Astrocyte (in vitro differentiated cells and primary cell): Measurements from ENCODE around the gene CHAT. TPM values are rescaled to one million over a fixed set of nuclear protein-coding genes. Genes with fewer than 3 reads are reported as not detected.

ENCODE experiments used
- DNase-seq: peaks from one replicate; pipeline ENCODE4 v3.0.0-alpha.2; 2010; ENCODE audit warnings: low read depth
- FAIRE-seq: peaks from 2 replicates; lab custom pipeline; 2011; peaks lifted over from hg19 to GRCh38; lab: Jason Lieb, UNC
- H2AFZ ChIP-seq: 2 replicates; pipeline ENCODE4 v1.6.0; 2012; ENCODE audit warnings: low read depth, low read length, inconsistent platforms
- H3K27ac ChIP-seq: 2 replicates; pipeline ENCODE4 v1.5.1; 2011; ENCODE audit warnings: low read depth, low read length, inconsistent platforms
- H3K27me3 ChIP-seq: 2 replicates; pipeline ENCODE4 v1.6.0; 2011; ENCODE audit warnings: low read length, inconsistent platforms; ENCODE audit not compliant: insufficient read depth
- H3K36me3 ChIP-seq: 2 replicates; pipeline ENCODE4 v1.5.1; 2011; ENCODE audit warnings: low read length, inconsistent platforms; ENCODE audit not compliant: insufficient read depth
- H3K4me1 ChIP-seq: 2 replicates; pipeline ENCODE4 v1.5.1; 2011; ENCODE audit warnings: low read length, inconsistent platforms; ENCODE audit not compliant: insufficient read depth
- H3K4me2 ChIP-seq: 2 replicates; pipeline ENCODE4 v1.6.0; 2012; ENCODE audit warnings: low read length, inconsistent platforms
- H3K4me3 ChIP-seq: 2 replicates; pipeline ENCODE4 v1.5.1; 2011; ENCODE audit warnings: low read depth, mild to moderate bottlenecking, low read length, inconsistent platforms; ENCODE audit not compliant: insufficient read depth
- H3K79me2 ChIP-seq: 2 replicates; pipeline ENCODE4 v1.6.0; 2012; ENCODE audit warnings: mild to moderate bottlenecking, low read length, inconsistent platforms; ENCODE audit not compliant: insufficient read depth
- H3K9ac ChIP-seq: 2 replicates; pipeline ENCODE4 v1.6.0; 2012; ENCODE audit warnings: mild to moderate bottlenecking, low read length, inconsistent platforms
- H3K9me3 ChIP-seq: 2 replicates; pipeline ENCODE4 v1.5.1; 2012; ENCODE audit warnings: low read depth, mild to moderate bottlenecking, low read length, inconsistent platforms; ENCODE audit not compliant: insufficient read depth
- H4K20me1 ChIP-seq: 2 replicates; pipeline ENCODE4 v1.6.0; 2012; ENCODE audit warnings: low read length, inconsistent platforms; ENCODE audit not compliant: insufficient read depth
- H3K27ac Mint-ChIP-seq: one replicate; pipeline ENCODE4 v1.8.0; 2021; ENCODE audit warnings: mild to moderate bottlenecking, mixed read lengths; ENCODE audit not compliant: unreplicated experiment
- H3K27me3 Mint-ChIP-seq: one replicate; pipeline ENCODE4 v1.8.0; 2021; ENCODE audit warnings: low read depth, mixed read lengths; ENCODE audit not compliant: unreplicated experiment
- H3K36me3 Mint-ChIP-seq: one replicate; pipeline ENCODE4 v1.8.0; 2021; ENCODE audit warnings: low read depth, mixed read lengths; ENCODE audit not compliant: unreplicated experiment
- H3K4me1 Mint-ChIP-seq: one replicate; pipeline ENCODE4 v1.8.0; 2021; ENCODE audit warnings: low read depth, mixed read lengths; ENCODE audit not compliant: unreplicated experiment
- H3K4me3 Mint-ChIP-seq: one replicate; pipeline ENCODE4 v1.8.0; 2021; ENCODE audit warnings: mild to moderate bottlenecking, moderate library complexity, mixed read lengths; ENCODE audit not compliant: unreplicated experiment
- H3K9me3 Mint-ChIP-seq: one replicate; pipeline ENCODE4 v1.8.0; 2021; ENCODE audit warnings: mild to moderate bottlenecking, mixed read lengths; ENCODE audit not compliant: unreplicated experiment
- EZH2 ChIP-seq: IDR thresholded peaks from 2 replicates; pipeline ENCODE4 v1.6.1; 2012; ENCODE audit warnings: mild to moderate bottlenecking, low read length, inconsistent platforms; ENCODE audit not compliant: insufficient read depth
- total RNA-seq: library from RNA; stranded (reverse); gene quantifications from 2 replicates; pipeline ENCODE4 v1.2.1, GENCODE V29; 2021
- TF ChIP-seq, protein P1 (sequence below): IDR thresholded peaks from 2 replicates; pipeline ENCODE4 v1.5.1; 2011; ENCODE audit warnings: low read depth, mild to moderate bottlenecking, inconsistent platforms, low read length, moderate library complexity; ENCODE audit not compliant: insufficient read depth

Gene CHAT
- total RNA-seq, 1 donor from 2014 or later: 1.00 TPM

DNA sequence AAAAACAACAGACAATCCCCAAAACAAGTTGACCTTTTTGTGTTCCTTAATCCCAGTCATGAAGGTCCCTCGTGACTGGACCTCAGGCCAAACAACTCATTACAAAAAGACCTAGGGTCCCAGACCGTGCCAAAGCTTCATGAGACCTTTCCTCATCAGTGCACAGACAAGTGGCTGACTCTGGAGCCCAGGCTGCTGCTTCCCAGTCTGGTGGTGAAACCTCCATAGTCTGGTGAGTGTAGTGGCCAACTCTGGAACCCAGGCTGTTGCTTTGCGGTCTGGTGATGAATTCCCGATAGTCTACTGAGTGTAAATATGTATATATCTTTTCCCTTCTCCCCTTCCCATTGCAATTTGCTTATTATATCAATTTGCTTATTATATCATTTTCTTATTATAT lies 25.9 kb upstream of the CHAT start:
- no peak for DNase-seq
- peaks cover 7% of the 10 kb centered on the region for H3K4me1 Mint-ChIP-seq
- H3K4me1 ChIP-seq: no peaks in the 10 kb centered on the region
- peaks cover under 1% of the 10 kb centered on the region for H3K27me3 Mint-ChIP-seq
- no peaks in the 10 kb centered on the region for H3K9me3 ChIP-seq
- no peaks in the 10 kb centered on the region for H3K36me3 ChIP-seq
- no peak overlapping the region for H3K9ac ChIP-seq
- no peaks in the 10 kb centered on the region for H3K79me2 ChIP-seq
- H3K27ac ChIP-seq: no peak overlapping the region
- no peaks in the 10 kb centered on the region for H3K36me3 Mint-ChIP-seq
- no peak overlapping the region for H3K4me3 ChIP-seq
- H3K4me3 Mint-ChIP-seq: no peak overlapping the region
- H3K9me3 Mint-ChIP-seq: no peaks in the 10 kb centered on the region
- no peaks in the 10 kb centered on the region for H3K27me3 ChIP-seq
- H4K20me1 ChIP-seq: no peaks in the 10 kb centered on the region
- TF ChIP-seq, protein P1, sequence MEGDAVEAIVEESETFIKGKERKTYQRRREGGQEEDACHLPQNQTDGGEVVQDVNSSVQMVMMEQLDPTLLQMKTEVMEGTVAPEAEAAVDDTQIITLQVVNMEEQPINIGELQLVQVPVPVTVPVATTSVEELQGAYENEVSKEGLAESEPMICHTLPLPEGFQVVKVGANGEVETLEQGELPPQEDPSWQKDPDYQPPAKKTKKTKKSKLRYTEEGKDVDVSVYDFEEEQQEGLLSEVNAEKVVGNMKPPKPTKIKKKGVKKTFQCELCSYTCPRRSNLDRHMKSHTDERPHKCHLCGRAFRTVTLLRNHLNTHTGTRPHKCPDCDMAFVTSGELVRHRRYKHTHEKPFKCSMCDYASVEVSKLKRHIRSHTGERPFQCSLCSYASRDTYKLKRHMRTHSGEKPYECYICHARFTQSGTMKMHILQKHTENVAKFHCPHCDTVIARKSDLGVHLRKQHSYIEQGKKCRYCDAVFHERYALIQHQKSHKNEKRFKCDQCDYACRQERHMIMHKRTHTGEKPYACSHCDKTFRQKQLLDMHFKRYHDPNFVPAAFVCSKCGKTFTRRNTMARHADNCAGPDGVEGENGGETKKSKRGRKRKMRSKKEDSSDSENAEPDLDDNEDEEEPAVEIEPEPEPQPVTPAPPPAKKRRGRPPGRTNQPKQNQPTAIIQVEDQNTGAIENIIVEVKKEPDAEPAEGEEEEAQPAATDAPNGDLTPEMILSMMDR: no peak
- no peak for TF ChIP-seq EZH2
- no peak overlapping the region for H3K27ac Mint-ChIP-seq
- no peak overlapping the region for H2AFZ ChIP-seq
- no peak overlapping the region for H3K4me2 ChIP-seq
- no peak for FAIRE-seq

DNA sequence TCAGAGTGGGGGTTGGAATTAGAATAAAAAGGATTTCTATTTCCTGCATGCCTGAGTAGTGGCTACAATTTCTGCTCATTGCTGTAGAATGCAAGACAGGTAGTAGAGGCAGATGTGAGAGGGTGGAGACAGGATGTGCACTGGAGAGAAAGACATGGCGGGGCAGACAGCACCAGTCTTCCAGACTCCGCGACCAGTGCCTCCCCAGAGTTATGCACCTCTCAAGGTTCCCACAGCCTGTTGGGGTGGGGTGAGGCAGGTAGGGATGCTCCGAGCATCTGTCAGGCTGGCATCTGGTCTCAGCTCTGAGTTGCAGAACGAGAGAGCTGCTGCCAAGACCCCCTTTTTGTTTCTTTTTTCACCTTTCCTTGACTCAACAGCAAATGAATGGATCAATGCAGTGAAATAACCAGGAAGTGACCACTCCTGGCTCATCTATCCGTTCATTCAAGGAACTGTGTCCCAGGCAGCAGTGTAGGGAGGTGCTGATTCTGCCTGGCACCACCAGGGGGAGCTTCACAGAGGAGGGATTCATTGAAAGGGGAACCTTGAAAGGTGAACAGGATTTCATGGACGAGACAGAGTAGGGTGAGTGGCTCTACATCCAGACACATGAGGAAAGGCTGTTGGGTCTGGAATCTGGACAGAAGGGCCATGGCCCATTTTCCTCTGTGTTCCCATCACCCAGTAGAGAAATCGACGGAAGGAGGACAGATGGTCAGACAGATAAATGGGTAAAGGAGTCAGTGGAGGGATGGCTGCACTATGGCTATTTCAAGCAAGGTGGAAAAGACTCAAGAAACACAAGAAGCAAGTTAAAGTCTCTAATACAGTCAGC lies 20.9 kb upstream of the CHAT start:
- no peak for FAIRE-seq
- Mint-ChIP-seq H3K27me3 (peaks cover 36% of the 10 kb centered on the region), H3K9me3 (no peaks in the 10 kb centered on the region), H3K4me1 (peaks cover 5% of the 10 kb centered on the region), H3K36me3 (no peaks in the 10 kb centered on the region), H3K4me3 (no peak overlapping the region), H3K27ac (no peak overlapping the region)
- Histone ChIP-seq H3K27me3 (peaks cover 4% of the 10 kb centered on the region), H2AFZ (no peak overlapping the region), H3K4me3 (no peak overlapping the region), H3K36me3 (no peaks in the 10 kb centered on the region), H3K27ac (no peak overlapping the region), H3K9ac (no peak overlapping the region), H4K20me1 (no peaks in the 10 kb centered on the region), H3K4me2 (no peak overlapping the region), H3K4me1 (no peaks in the 10 kb centered on the region), H3K9me3 (no peaks in the 10 kb centered on the region), H3K79me2 (no peaks in the 10 kb centered on the region)
- TF ChIP-seq EZH2: no peak
- TF ChIP-seq, protein P1: peak; percentile 94
- no peak for DNase-seq

DNA sequence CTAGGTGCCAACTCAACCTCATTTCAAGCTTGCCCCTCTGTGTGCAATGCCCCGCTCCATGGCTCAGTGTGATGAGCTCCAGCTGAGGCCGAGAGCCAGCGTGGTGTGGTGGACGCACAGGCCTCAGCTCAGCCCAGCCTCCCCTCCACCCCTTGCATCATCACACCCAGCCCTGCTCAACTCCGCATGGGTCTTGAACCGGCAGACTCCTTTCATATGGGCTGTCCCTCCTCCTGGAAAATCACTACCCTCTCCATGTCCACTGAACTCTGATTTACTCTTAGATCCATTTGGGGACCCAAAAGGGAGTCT lies 20.3 kb upstream of the CHAT start:
- Histone ChIP-seq H3K9me3 (no peaks in the 10 kb centered on the region), H3K27ac (no peak overlapping the region), H3K4me3 (no peak overlapping the region), H3K27me3 (peaks cover 4% of the 10 kb centered on the region), H3K36me3 (no peaks in the 10 kb centered on the region), H2AFZ (no peak overlapping the region), H3K4me2 (no peak overlapping the region), H3K79me2 (no peaks in the 10 kb centered on the region), H4K20me1 (no peaks in the 10 kb centered on the region), H3K9ac (no peak overlapping the region), H3K4me1 (no peaks in the 10 kb centered on the region)
- peaks cover 41% of the 10 kb centered on the region for H3K27me3 Mint-ChIP-seq
- no peak overlapping the region for H3K4me3 Mint-ChIP-seq
- no peak overlapping the region for H3K27ac Mint-ChIP-seq
- H3K36me3 Mint-ChIP-seq: no peaks in the 10 kb centered on the region
- no peaks in the 10 kb centered on the region for H3K9me3 Mint-ChIP-seq
- DNase-seq (no peak), FAIRE-seq (no peak)
- TF ChIP-seq, protein P1: no peak
- TF ChIP-seq EZH2: no peak
- H3K4me1 Mint-ChIP-seq: peaks cover 5% of the 10 kb centered on the region
